Common myeloid progenitor, CD34-positive (primary cell): Measurements from ENCODE around the gene IL6R.

Experiments
- CTCF ChIA-PET: fragments of 350-600 bp; sonication (Branson Sonifier 250); formaldehyde crosslinking; loops from one replicate; lab custom pipeline; 2021; ENCODE audit warnings: antibody characterized with exemption; lab: Charles Lee
- POLR2A ChIA-PET: fragments of 350-600 bp; sonication (Branson Sonifier 250); formaldehyde crosslinking; loops from one replicate; lab custom pipeline; 2021; ENCODE audit warnings: antibody characterized with exemption; lab: Charles Lee
- DNase-seq, 3 donors: peaks; one replicate each; pipeline versions ENCODE4 v3.0.0 to v3.0.0-alpha.2; 2013
- H3K27ac ChIP-seq, 2 experiments: 1 replicate in 1 of 2; 2 replicates in 1 of 2; pipeline ENCODE4 v1.7.0; 2013; ENCODE audit warnings: inconsistent platforms in 2 of 2, low read length in 2 of 2, mild to moderate bottlenecking in 2 of 2, low read depth in 1 of 2, moderate library complexity in 1 of 2; ENCODE audit not compliant: severe bottlenecking in 2 of 2, insufficient read depth in 1 of 2, poor library complexity in 1 of 2
- H3K27me3 ChIP-seq, 5 experiments: replicated peaks in 2 of 5; 1 replicate in 3 of 5; 2 replicates in 2 of 5; pipeline versions ENCODE4 v1.6.1 to v1.7.0; 2013; ENCODE audit warnings: low read length in 4 of 5, mild to moderate bottlenecking in 2 of 5, moderate library complexity in 2 of 5, inconsistent platforms in 1 of 5; ENCODE audit not compliant: insufficient read depth in 5 of 5, control insufficient read depth in 4 of 5
- H3K36me3 ChIP-seq, 4 experiments: 1 replicate in 2 of 4; 2 replicates in 2 of 4; pipeline versions ENCODE4 v1.6.1 to v1.7.0; 2013; ENCODE audit warnings: low read length in 3 of 4, control low read depth in 1 of 4, mild to moderate bottlenecking in 1 of 4; ENCODE audit not compliant: control insufficient read depth in 4 of 4, insufficient read depth in 4 of 4
- H3K4me1 ChIP-seq, 4 experiments: 1 replicate in 3 of 4; 2 replicates in 1 of 4; pipeline versions ENCODE4 v1.6.1 to v1.7.1; 2013; ENCODE audit warnings: low read length in 3 of 4, mild to moderate bottlenecking in 3 of 4, control low read depth in 1 of 4, inconsistent platforms in 1 of 4, moderate library complexity in 1 of 4; ENCODE audit not compliant: control insufficient read depth in 4 of 4, insufficient read depth in 4 of 4; ENCODE audit errors: control extremely low read depth in 1 of 4
- H3K4me3 ChIP-seq, 7 experiments: 1 replicate in 4 of 7; 2 replicates in 3 of 7; pipeline versions ENCODE4 v1.5.1 to v1.7.0; 2013; ENCODE audit warnings: mild to moderate bottlenecking in 7 of 7, low read length in 6 of 7, moderate library complexity in 6 of 7, inconsistent platforms in 2 of 7, low read depth in 2 of 7, control low read depth in 1 of 7; ENCODE audit not compliant: insufficient read depth in 4 of 7, control insufficient read depth in 1 of 7; ENCODE audit errors: extremely low read depth in 1 of 7
- H3K9me3 ChIP-seq, 5 experiments: 1 replicate in 4 of 5; 2 replicates in 1 of 5; pipeline versions ENCODE4 v1.6.1 to v1.7.1; 2013; ENCODE audit warnings: low read length in 4 of 5, mild to moderate bottlenecking in 2 of 5, inconsistent platforms in 1 of 5, low read depth in 1 of 5, moderate library complexity in 1 of 5; ENCODE audit not compliant: control insufficient read depth in 4 of 5, insufficient read depth in 2 of 5; ENCODE audit errors: control extremely low read depth in 1 of 5
- WGBS: methylation state at CpG from one replicate; pipeline ENCODE4 v1.1.5; 2013; ENCODE audit not compliant: insufficient coverage; 5-methylcytosine and 5-hydroxymethylcytosine counted together

IL6R gene

DNA sequence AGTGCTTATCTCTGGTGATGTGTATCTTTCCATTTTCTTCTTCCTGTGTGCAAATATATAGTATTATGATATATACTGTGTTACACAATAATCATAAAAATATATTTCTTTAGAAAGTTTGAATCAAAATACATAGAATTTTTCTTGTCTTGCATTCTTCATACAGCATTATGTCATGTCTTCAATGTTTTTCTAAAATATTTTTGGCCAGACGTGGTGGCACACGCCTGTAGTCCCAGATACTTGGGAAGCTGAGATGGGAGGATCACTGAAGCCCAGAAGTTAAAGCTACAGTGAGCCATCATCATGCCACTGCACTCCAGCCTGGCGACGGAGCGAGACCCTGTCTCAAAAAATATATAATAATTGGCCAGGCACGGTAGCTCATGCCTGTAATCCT, 41.6 kb downstream of the IL6R start:
- H3K27me3 ChIP-seq = peaks cover 0 to 2% (median 0%) of the 10 kb centered on the region in 5 experiments
- H3K36me3 ChIP-seq = peaks cover 7 to 47% (median 20%) of the 10 kb centered on the region in 4 experiments
- WGBS = 100% methylated on average over 3 of the region's 6 CpGs
- H3K4me3 ChIP-seq = no peak overlapping the region
- H3K27ac ChIP-seq = no peak overlapping the region
- H3K4me1 ChIP-seq = peaks cover 0 to 12% (median 11%) of the 10 kb centered on the region in 4 experiments
- ChIA-PET CTCF (interaction anchor here (1.2 kb wide), 1 partner anchor 15 kb away, joined by 3 read pairs; no protein-coding TSS in a partner anchor), POLR2A (no interaction called here)
- no peak for DNase-seq
- no peaks in the 10 kb centered on the region for H3K9me3 ChIP-seq

DNA sequence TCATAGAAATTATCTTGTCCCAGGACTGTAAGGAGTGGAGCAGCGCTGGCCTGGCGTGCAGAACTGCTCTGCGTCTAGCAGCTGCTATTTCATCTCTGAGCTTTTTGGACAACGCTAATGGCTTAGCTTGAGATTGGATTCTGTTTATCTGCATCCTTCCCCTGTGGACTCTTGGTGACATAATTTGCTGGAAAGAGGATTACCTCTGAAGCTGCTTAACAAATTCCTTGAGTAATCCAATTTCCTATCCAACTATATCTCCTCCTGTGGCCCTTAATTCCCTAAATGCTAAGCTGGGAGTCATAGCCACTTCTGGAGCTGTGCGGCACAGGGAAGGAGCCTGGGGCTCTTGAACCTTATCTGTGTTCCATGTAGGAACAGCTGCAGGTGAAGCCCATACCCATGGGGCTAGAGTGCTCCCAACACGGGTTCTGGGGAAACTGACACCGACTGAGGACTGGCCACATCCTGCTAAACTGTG, 43.2 kb downstream of the IL6R start:
- Histone ChIP-seq H3K4me3 (no peak overlapping the region), H3K4me1 (peaks cover 0 to 9% (median 8%) of the 10 kb centered on the region in 4 experiments), H3K27me3 (peaks cover 0 to 2% (median 0%) of the 10 kb centered on the region in 5 experiments), H3K9me3 (no peaks in the 10 kb centered on the region), H3K36me3 (peaks cover 9 to 47% (median 22%) of the 10 kb centered on the region in 4 experiments), H3K27ac (no peak overlapping the region)
- POLR2A ChIA-PET = interaction anchor here (1.4 kb wide), 1 partner anchor 18 kb away, joined by 3 read pairs; no protein-coding TSS in a partner anchor
- CTCF ChIA-PET = interaction anchor here (0.7 to 1.6 kb wide), 8 partner anchors 9 to 101 kb away, joined by 3 to 4 read pairs (median 3); no protein-coding TSS in a partner anchor
- no peak for DNase-seq
- 99% methylated on average over 6 of the region's 7 CpGs for WGBS

DNA sequence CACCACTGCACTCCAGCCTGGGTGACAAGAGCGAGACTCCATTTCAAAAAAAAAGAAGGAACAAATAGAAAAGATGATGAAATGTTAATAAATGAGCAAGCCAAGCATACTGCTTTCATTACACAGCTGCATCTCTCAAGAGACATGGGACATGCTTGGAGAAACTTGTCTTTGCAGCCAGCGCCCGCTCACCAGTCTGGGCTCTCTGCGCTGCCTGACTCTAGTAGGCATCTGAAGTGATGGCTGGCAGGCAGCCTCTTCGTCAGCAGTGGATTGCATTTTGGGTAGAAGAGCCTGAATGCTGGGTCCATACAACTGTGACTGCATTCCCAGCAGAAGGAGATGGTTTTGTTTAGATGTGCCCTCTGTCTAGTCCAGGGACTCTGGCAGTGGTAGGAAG, 48.0 kb downstream of the IL6R start:
- Histone ChIP-seq H3K36me3 (peaks cover 9 to 54% (median 25%) of the 10 kb centered on the region in 4 experiments), H3K27me3 (no peaks in the 10 kb centered on the region), H3K4me3 (no peak overlapping the region), H3K9me3 (no peaks in the 10 kb centered on the region), H3K4me1 (peaks cover 0 to 11% (median 7%) of the 10 kb centered on the region in 4 experiments), H3K27ac (no peak overlapping the region)
- ChIA-PET CTCF (interaction anchor here (1.5 to 3.7 kb wide), 2 partner anchors 11 to 13 kb away, joined by 4 to 16 read pairs; no protein-coding TSS in a partner anchor), POLR2A (interaction anchor here (0.6 kb wide), 1 partner anchor 80 kb away, joined by 4 read pairs; no protein-coding TSS in a partner anchor)
- DNase-seq = no peak
- 95% methylated on average over 4 of the region's 5 CpGs for WGBS

- CTCF ChIA-PET = interaction anchor here (1.5 to 3.7 kb wide), 2 partner anchors 11 to 12 kb away, joined by 4 to 16 read pairs; no protein-coding TSS in a partner anchor
- Histone ChIP-seq H3K36me3 (peaks cover 8 to 49% (median 24%) of the 10 kb centered on the region in 4 experiments), H3K27ac (no peak overlapping the region)
Observed at GRCh38 chr1:154453574-154454352, 48.6 kb downstream of the IL6R start.

DNA sequence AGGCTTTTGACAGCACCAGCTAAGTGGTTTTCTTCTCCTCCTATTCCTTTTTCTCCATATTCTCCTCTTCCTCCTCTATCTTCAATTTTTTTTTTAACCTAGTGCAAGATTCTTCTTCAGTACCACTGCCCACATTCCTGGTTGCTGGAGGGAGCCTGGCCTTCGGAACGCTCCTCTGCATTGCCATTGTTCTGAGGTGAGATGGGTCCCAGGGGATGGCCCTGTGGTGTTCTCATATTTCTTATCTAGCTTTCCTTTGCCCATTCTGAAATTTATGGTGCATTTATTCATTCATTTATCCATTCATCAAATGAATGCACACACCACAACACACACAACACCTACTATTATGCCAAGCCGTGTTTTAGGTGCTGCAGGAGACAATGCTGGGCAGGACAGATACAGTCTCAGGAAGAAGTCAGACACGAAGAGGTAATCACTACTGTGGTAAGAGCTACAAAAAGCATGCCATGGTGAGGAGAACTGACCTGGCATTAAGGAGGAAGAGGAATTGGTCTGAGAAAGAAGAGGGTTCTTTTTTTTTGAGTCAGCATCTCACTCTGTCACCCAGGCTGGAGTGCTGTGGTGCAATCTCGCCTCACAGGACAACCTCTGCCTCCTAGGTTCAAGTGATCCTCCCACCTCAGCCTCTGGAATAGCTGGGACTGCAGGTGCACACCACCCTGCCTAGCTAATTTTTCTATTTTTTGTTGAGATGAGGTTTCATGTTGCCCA, 49.4 kb downstream of the IL6R start:
- Histone ChIP-seq H3K9me3 (no peaks in the 10 kb centered on the region), H3K4me3 (no peak overlapping the region), H3K27me3 (no peaks in the 10 kb centered on the region), H3K27ac (no peak overlapping the region), H3K4me1 (peaks cover 0 to 11% (median 7%) of the 10 kb centered on the region in 4 experiments), H3K36me3 (peaks cover 8 to 48% (median 24%) of the 10 kb centered on the region in 4 experiments)
- 84% methylated on average over 3 of the region's 5 CpGs for WGBS
- ChIA-PET CTCF (interaction anchor here (1.1 to 3.7 kb wide), 3 partner anchors 11 to 34 kb away, joined by 3 to 16 read pairs (median 4); no protein-coding TSS in a partner anchor), POLR2A (interaction anchor here (1.0 kb wide), 1 partner anchor 22 kb away, joined by 3 read pairs; no protein-coding TSS in a partner anchor)
- no peak for DNase-seq

More at GRCh38 chr1:154453574-154454352, 48.6 kb downstream of the IL6R start:
- POLR2A ChIA-PET = interaction anchor here (0.6 to 1.0 kb wide), 2 partner anchors 21 to 80 kb away, joined by 3 to 4 read pairs; no protein-coding TSS in a partner anchor
- H3K9me3 ChIP-seq = no peaks in the 10 kb centered on the region
- peaks cover 0 to 11% (median 7%) of the 10 kb centered on the region in 4 experiments for H3K4me1 ChIP-seq
- no peak overlapping the region for H3K4me3 ChIP-seq
- DNase-seq = no peak
- no peaks in the 10 kb centered on the region for H3K27me3 ChIP-seq
- 80% methylated on average over 3 of the region's 5 CpGs for WGBS

DNA sequence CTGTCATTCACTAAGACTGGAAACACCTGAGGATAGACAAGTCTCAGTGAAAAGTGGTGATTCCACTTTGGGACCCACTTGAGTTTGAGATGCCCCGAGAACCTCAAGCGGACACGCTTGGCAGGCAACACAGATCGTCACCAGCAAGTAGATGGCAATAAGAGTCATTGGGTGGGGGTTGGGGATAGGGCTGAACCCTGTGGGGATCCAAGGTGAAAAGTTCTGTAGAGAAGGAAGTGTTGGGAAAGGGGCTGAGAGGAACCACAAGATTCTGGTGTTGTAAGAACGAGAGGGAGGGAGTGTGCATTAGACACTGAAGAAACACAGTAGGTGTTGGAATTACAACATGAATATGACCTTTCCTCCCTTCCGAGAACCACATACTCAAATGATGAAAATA, 51.5 kb downstream of the IL6R start:
- Histone ChIP-seq H3K27ac (no peak overlapping the region), H3K36me3 (peaks cover 6 to 35% (median 13%) of the 10 kb centered on the region in 4 experiments), H3K4me3 (no peak overlapping the region), H3K9me3 (no peaks in the 10 kb centered on the region), H3K4me1 (peaks cover 0 to 14% (median 8%) of the 10 kb centered on the region in 4 experiments), H3K27me3 (no peaks in the 10 kb centered on the region)
- POLR2A ChIA-PET = no interaction called here
- CTCF ChIA-PET = interaction anchor here (0.9 kb wide), 1 partner anchor 8 kb away, joined by 3 read pairs; no protein-coding TSS in a partner anchor
- WGBS = 94% methylated on average over 4 of the region's 6 CpGs
- no peak for DNase-seq
